Trophoblast cell (in vitro differentiated cells and primary cell): ENCODE data around the gene SP1.

Experiments
- DNase-seq, 2 donors: peaks; one replicate each; pipeline ENCODE4 v3.0.0-alpha.2; 2016
- H2AFZ ChIP-seq: 2 replicates; pipeline ENCODE4 v1.6.1; 2013; ENCODE audit warnings: low read length, moderate library complexity, mild to moderate bottlenecking; ENCODE audit not compliant: insufficient read depth, poor library complexity
- H2AK5ac ChIP-seq: 2 replicates; pipeline ENCODE4 v1.6.1; 2013; ENCODE audit warnings: mild to moderate bottlenecking, low read length
- H2BK120ac ChIP-seq: 2 replicates; pipeline ENCODE4 v1.6.1; 2013; ENCODE audit warnings: low read length, mild to moderate bottlenecking, moderate library complexity; ENCODE audit not compliant: insufficient read depth, poor library complexity
- H2BK12ac ChIP-seq: 2 replicates; pipeline ENCODE4 v1.6.1; 2013; ENCODE audit warnings: mild to moderate bottlenecking, low read length, moderate library complexity
- H2BK5ac ChIP-seq: 2 replicates; pipeline ENCODE4 v1.6.1; 2013; ENCODE audit warnings: low read length, low read depth, moderate library complexity, mild to moderate bottlenecking; ENCODE audit not compliant: poor library complexity
- H3K14ac ChIP-seq: 2 replicates; pipeline ENCODE4 v1.6.1; 2013; ENCODE audit warnings: mild to moderate bottlenecking, low read length
- H3K18ac ChIP-seq: 2 replicates; pipeline ENCODE4 v1.6.1; 2013; ENCODE audit warnings: mild to moderate bottlenecking, low read length
- H3K23ac ChIP-seq: 2 replicates; pipeline ENCODE4 v1.6.1; 2013; ENCODE audit warnings: low read length
- H3K27ac ChIP-seq: 2 replicates; pipeline ENCODE4 v1.5.1; 2013; ENCODE audit warnings: low read depth, mild to moderate bottlenecking, inconsistent platforms, low read length, moderate library complexity
- H3K27me3 ChIP-seq: 2 replicates; pipeline ENCODE4 v1.6.1; 2013; ENCODE audit warnings: inconsistent platforms, mild to moderate bottlenecking, low read length, moderate library complexity; ENCODE audit not compliant: insufficient read depth
- H3K36me3 ChIP-seq, 2 experiments: 1 replicate in 1 of 2; 2 replicates in 1 of 2; pipeline ENCODE4 v1.6.1; 2013; ENCODE audit warnings: low read length in 2 of 2, mild to moderate bottlenecking in 2 of 2, moderate library complexity in 1 of 2; ENCODE audit not compliant: insufficient read depth in 2 of 2, control insufficient read depth in 1 of 2
- H3K4ac ChIP-seq: 2 replicates; pipeline ENCODE4 v1.6.1; 2013; ENCODE audit warnings: low read depth, mild to moderate bottlenecking, low read length, moderate library complexity
- H3K4me1 ChIP-seq, 2 experiments: 1 replicate in 1 of 2; 2 replicates in 1 of 2; pipeline ENCODE4 v1.6.1; 2013; ENCODE audit warnings: low read length in 2 of 2, mild to moderate bottlenecking in 2 of 2, moderate library complexity in 1 of 2; ENCODE audit not compliant: insufficient read depth in 2 of 2, control insufficient read depth in 1 of 2
- H3K4me2 ChIP-seq: 2 replicates; pipeline ENCODE4 v1.6.1; 2013; ENCODE audit warnings: inconsistent platforms, mild to moderate bottlenecking, low read length, moderate library complexity
- H3K4me3 ChIP-seq: 2 replicates; pipeline ENCODE4 v1.5.1; 2013; ENCODE audit warnings: mild to moderate bottlenecking, low read depth, low read length, inconsistent platforms
- H3K79me1 ChIP-seq: one replicate; pipeline ENCODE4 v1.6.1; 2013; ENCODE audit warnings: low read length
- H3K79me2 ChIP-seq: 2 replicates; pipeline ENCODE4 v1.6.1; 2013; ENCODE audit warnings: low read length, mild to moderate bottlenecking; ENCODE audit not compliant: control insufficient read depth, insufficient read depth, poor library complexity
- H3K9ac ChIP-seq: 2 replicates; pipeline ENCODE4 v1.6.1; 2013; ENCODE audit warnings: mild to moderate bottlenecking, low read length
- H3K9me3 ChIP-seq: 2 replicates; pipeline ENCODE4 v1.6.1; 2013; ENCODE audit warnings: low read depth, mild to moderate bottlenecking, control low read depth, inconsistent platforms, low read length; ENCODE audit not compliant: insufficient read depth
- H4K12ac ChIP-seq: 2 replicates; pipeline ENCODE4 v1.6.1; 2013; ENCODE audit warnings: low read depth, mild to moderate bottlenecking, low read length, moderate library complexity
- H4K8ac ChIP-seq: 2 replicates; pipeline ENCODE4 v1.6.1; 2013; ENCODE audit warnings: low read depth, mild to moderate bottlenecking, low read length, moderate library complexity
- H4K91ac ChIP-seq: one replicate; pipeline ENCODE4 v1.6.1; 2013; ENCODE audit warnings: low read depth, mild to moderate bottlenecking, low read length, moderate library complexity
- WGBS: extraction: QIAGEN DNeasy Blood & Tissue Kit; methylation state at CpG from one replicate; pipeline ENCODE4 v1.1.7; 2013; ENCODE audit warnings: missing lambda C conversion rate; ENCODE audit not compliant: insufficient read length, insufficient coverage; ENCODE audit errors: extremely low coverage; 5-methylcytosine and 5-hydroxymethylcytosine counted together

The SP1 gene

GRCh38 chr12:53427905-53428594 is 48.1 kb downstream of the SP1 start:
- Histone ChIP-seq H3K4me2 (no peak overlapping the region), H2BK5ac (no peak overlapping the region), H3K4me3 (no peak overlapping the region), H3K79me2 (no peaks in the 10 kb centered on the region), H3K27ac (no peak overlapping the region), H2BK12ac (no peak overlapping the region), H3K14ac (no peak overlapping the region), H3K79me1 (no peaks in the 10 kb centered on the region), H3K18ac (no peak overlapping the region), H3K36me3 (no peaks in the 10 kb centered on the region), H4K91ac (no peak overlapping the region), H2AK5ac (no peak overlapping the region), H3K9me3 (no peaks in the 10 kb centered on the region), H2AFZ (no peak overlapping the region), H4K8ac (no peak overlapping the region), H3K4ac (no peak overlapping the region), H3K9ac (no peak overlapping the region), H3K4me1 (no peaks in the 10 kb centered on the region), H3K27me3 (no peaks in the 10 kb centered on the region), H4K12ac (no peak overlapping the region), H2BK120ac (no peak overlapping the region), H3K23ac (no peak overlapping the region)
- whole genome bisulfite sequencing = no CpG with 5 or more reads among the region's 7 CpGs
- peak; percentile 78 to 79 for DNase-seq

- no peak overlapping the region for H2BK120ac ChIP-seq
- H3K9me3 ChIP-seq = no peaks in the 10 kb centered on the region
- H4K91ac ChIP-seq = no peak overlapping the region
- DNase-seq = no peak
- H3K14ac ChIP-seq = no peak overlapping the region
- H3K23ac ChIP-seq = no peak overlapping the region
- no peaks in the 10 kb centered on the region for H3K27me3 ChIP-seq
- H3K18ac ChIP-seq = no peak overlapping the region
- no peak overlapping the region for H4K12ac ChIP-seq
- no CpG with 5 or more reads among the region's 7 CpGs for WGBS
- H3K36me3 ChIP-seq = no peaks in the 10 kb centered on the region
- H3K27ac ChIP-seq = no peak overlapping the region
- no peak overlapping the region for H2BK12ac ChIP-seq
- H2AFZ ChIP-seq = no peak overlapping the region
- no peak overlapping the region for H3K4ac ChIP-seq
- no peaks in the 10 kb centered on the region for H3K79me1 ChIP-seq
- H2AK5ac ChIP-seq = no peak overlapping the region
- H4K8ac ChIP-seq = no peak overlapping the region
- no peak overlapping the region for H3K4me3 ChIP-seq
- H3K4me2 ChIP-seq = no peak overlapping the region
- no peak overlapping the region for H2BK5ac ChIP-seq
- no peak overlapping the region for H3K9ac ChIP-seq
- H3K79me2 ChIP-seq = no peaks in the 10 kb centered on the region
- no peaks in the 10 kb centered on the region for H3K4me1 ChIP-seq
Measured at GRCh38 chr12:53428741-53429140, 48.8 kb downstream of the SP1 start.

- Histone ChIP-seq H4K8ac (no peak overlapping the region), H3K27ac (no peak overlapping the region), H3K36me3 (no peaks in the 10 kb centered on the region), H3K4me1 (no peaks in the 10 kb centered on the region), H3K79me1 (no peaks in the 10 kb centered on the region), H2BK5ac (no peak overlapping the region), H3K14ac (no peak overlapping the region), H3K18ac (no peak overlapping the region), H3K4me3 (no peak overlapping the region), H2BK12ac (no peak overlapping the region), H4K91ac (no peak overlapping the region), H3K9me3 (no peaks in the 10 kb centered on the region), H4K12ac (no peak overlapping the region), H3K27me3 (no peaks in the 10 kb centered on the region), H3K4me2 (no peak overlapping the region), H3K23ac (no peak overlapping the region), H2BK120ac (no peak overlapping the region), H3K4ac (no peak overlapping the region), H3K9ac (no peak overlapping the region), H2AK5ac (no peak overlapping the region), H3K79me2 (no peaks in the 10 kb centered on the region), H2AFZ (no peak overlapping the region)
- no peak for DNase-seq
- no CpG with 5 or more reads among the region's 5 CpGs for WGBS
Measured at GRCh38 chr12:53430116-53430515, 50.1 kb downstream of the SP1 start.

- Histone ChIP-seq H2BK5ac (no peak overlapping the region), H3K4me2 (no peak overlapping the region), H4K91ac (no peak overlapping the region), H2BK120ac (no peak overlapping the region), H3K23ac (no peak overlapping the region), H2AK5ac (no peak overlapping the region), H4K8ac (no peak overlapping the region), H3K79me2 (no peaks in the 10 kb centered on the region), H3K18ac (no peak overlapping the region), H3K4me1 (no peaks in the 10 kb centered on the region), H3K36me3 (no peaks in the 10 kb centered on the region), H2AFZ (no peak overlapping the region), H3K4ac (no peak overlapping the region), H4K12ac (no peak overlapping the region), H3K9ac (no peak overlapping the region), H3K79me1 (no peaks in the 10 kb centered on the region), H3K4me3 (no peak overlapping the region), H3K27me3 (no peaks in the 10 kb centered on the region), H3K9me3 (no peaks in the 10 kb centered on the region), H3K27ac (no peak overlapping the region), H3K14ac (no peak overlapping the region), H2BK12ac (no peak overlapping the region)
- no peak for DNase-seq
- no CpG with 5 or more reads among the region's 7 CpGs for WGBS
Measured at GRCh38 chr12:53431187-53431586, 51.2 kb downstream of the SP1 start.
